Esophagus squamous epithelium (tissue), 5 donors: ENCODE measurements around the gene KDM5B. TPM values are rescaled to one million over a fixed set of nuclear protein-coding genes. Genes with fewer than 3 reads are reported as not detected.
A peak's percentile ranks its signal among the peaks of the same experiment; 100 is the strongest.

Experiments
- DNase-seq: peaks from one replicate; lab custom pipeline; 2025; lab: John Stamatoyannopoulos, UW
- H3K27ac ChIP-seq, 4 donors: fragments of 200-600 bp; sonication (generic); one replicate each; pipeline ENCODE4 v1.5.1; 2016 to 2019; ENCODE audit warnings: mild to moderate bottlenecking in 1 of 4
- H3K27me3 ChIP-seq, 4 donors: fragments of 200-600 bp; sonication (generic); 1 replicate in 3 of 4; 2 replicates in 1 of 4; pipeline versions ENCODE4 v1.5.1 to v1.6.0; 2017 to 2021; ENCODE audit warnings: antibody characterized with exemption in 1 of 4
- H3K36me3 ChIP-seq, 3 donors: fragments of 200-600 bp; sonication (generic); one replicate each; pipeline ENCODE4 v1.5.1; 2016 to 2019
- H3K4me1 ChIP-seq, 3 donors: fragments of 200-600 bp; sonication (generic); one replicate each; pipeline ENCODE4 v1.5.1; 2017 to 2019
- H3K4me3 ChIP-seq, 4 donors: fragments of 200-600 bp; sonication (generic); 1 replicate in 3 of 4; 2 replicates in 1 of 4; pipeline ENCODE4 v1.5.1; 2016 to 2019; ENCODE audit warnings: mild to moderate bottlenecking in 2 of 4, moderate library complexity in 1 of 4
- H3K9me3 ChIP-seq, 3 donors: fragments of 200-600 bp; sonication (generic); one replicate each; pipeline ENCODE4 v1.5.1; 2016 to 2019
- POLR2A ChIP-seq, 4 donors: fragments of 450-650 bp; IDR thresholded peaks; one replicate each; pipeline ENCODE4 v1.6.1; 2017; ENCODE audit warnings: antibody characterized with exemption in 4 of 4, mild to moderate bottlenecking in 4 of 4, moderate library complexity in 3 of 4
- WGBS, 2 donors: methylation state at CpG; one replicate each; pipeline ENCODE4 v1.1.5; 2018; 5-methylcytosine and 5-hydroxymethylcytosine counted together
- intact Hi-C: fragments of 100-400 bp; cut with DNase I; formaldehyde crosslinking; loops from one replicate; pipeline ENCODE4 v1.15.0; 2022
- total RNA-seq, 4 donors: library from RNA; depleted of rRNA; stranded (reverse); fragments of >200 nt; gene quantifications; one replicate each; pipeline ENCODE4 v1.1.0, GENCODE V29; 2016
- TF ChIP-seq, protein P1 (sequence below), 6 experiments: fragments of 450-650 bp in 4 of 6; fragments of 200-600 bp in 2 of 6; sonication (generic) in 2 of 6; IDR thresholded peaks; one replicate each; pipeline ENCODE4 v1.5.1; 2016 to 2019; ENCODE audit warnings: antibody characterized with exemption in 6 of 6, mild to moderate bottlenecking in 4 of 6, moderate library complexity in 4 of 6
- donor health status: DM: yes; HTN: yes; CAD: no.

The KDM5B gene
- total RNA-seq, 4 donors from 2014 or later = 41.2 to 88.9 (median 60.3) TPM

DNA sequence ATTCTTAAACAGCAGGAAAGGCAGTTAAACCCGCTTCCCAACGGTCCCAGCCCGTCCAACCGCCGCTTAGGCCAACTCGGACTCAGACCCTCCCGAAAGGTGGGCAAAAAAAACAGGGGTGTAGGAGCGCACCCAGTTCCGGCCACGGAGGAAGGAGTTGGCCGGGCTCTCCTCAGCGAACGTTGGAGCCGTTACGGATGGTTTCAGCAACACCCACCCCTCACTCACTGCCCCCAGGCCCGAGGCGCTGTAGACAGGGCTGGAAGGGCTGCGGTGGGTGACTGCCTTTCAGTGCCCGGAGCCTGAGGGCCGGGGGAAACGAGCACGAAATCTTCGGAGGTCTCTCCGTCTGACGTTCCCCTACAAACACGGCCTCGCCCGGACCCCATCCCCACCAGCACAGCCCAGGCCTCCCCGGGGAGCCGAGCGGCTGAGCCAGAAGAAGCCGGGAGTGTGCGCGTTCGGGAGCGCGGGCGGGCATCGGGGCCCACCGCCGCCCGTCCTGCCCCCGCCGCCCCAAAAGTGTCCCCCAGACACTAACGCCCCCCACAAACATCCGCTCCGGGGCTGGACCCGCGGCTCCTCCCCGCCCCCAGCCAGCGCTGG, 1.3 kb downstream of the KDM5B start:
- Histone ChIP-seq H3K9me3 (no peaks in the 10 kb centered on the region), H3K4me3 (peak overlapping the region; percentile 79 to 88 (median 80)), H3K27me3 (no peaks in the 10 kb centered on the region), H3K36me3 (no peaks in the 10 kb centered on the region), H3K4me1 (peaks cover 7 to 81% (median 30%) of the 10 kb centered on the region in 3 donors), H3K27ac (peak overlapping the region; percentile 90 to 95 (median 94))
- no peak for TF ChIP-seq POLR2A (IDR thresholded peaks at IDR 0.05)
- TF ChIP-seq, protein P1, sequence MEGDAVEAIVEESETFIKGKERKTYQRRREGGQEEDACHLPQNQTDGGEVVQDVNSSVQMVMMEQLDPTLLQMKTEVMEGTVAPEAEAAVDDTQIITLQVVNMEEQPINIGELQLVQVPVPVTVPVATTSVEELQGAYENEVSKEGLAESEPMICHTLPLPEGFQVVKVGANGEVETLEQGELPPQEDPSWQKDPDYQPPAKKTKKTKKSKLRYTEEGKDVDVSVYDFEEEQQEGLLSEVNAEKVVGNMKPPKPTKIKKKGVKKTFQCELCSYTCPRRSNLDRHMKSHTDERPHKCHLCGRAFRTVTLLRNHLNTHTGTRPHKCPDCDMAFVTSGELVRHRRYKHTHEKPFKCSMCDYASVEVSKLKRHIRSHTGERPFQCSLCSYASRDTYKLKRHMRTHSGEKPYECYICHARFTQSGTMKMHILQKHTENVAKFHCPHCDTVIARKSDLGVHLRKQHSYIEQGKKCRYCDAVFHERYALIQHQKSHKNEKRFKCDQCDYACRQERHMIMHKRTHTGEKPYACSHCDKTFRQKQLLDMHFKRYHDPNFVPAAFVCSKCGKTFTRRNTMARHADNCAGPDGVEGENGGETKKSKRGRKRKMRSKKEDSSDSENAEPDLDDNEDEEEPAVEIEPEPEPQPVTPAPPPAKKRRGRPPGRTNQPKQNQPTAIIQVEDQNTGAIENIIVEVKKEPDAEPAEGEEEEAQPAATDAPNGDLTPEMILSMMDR (IDR thresholded peaks at IDR 0.05) = no peak
- 0% methylated on average over 5 to 9 of the region's 51 CpGs for WGBS, 2 donors
- intact Hi-C loops = no loop called here
- no peak for DNase-seq

DNA sequence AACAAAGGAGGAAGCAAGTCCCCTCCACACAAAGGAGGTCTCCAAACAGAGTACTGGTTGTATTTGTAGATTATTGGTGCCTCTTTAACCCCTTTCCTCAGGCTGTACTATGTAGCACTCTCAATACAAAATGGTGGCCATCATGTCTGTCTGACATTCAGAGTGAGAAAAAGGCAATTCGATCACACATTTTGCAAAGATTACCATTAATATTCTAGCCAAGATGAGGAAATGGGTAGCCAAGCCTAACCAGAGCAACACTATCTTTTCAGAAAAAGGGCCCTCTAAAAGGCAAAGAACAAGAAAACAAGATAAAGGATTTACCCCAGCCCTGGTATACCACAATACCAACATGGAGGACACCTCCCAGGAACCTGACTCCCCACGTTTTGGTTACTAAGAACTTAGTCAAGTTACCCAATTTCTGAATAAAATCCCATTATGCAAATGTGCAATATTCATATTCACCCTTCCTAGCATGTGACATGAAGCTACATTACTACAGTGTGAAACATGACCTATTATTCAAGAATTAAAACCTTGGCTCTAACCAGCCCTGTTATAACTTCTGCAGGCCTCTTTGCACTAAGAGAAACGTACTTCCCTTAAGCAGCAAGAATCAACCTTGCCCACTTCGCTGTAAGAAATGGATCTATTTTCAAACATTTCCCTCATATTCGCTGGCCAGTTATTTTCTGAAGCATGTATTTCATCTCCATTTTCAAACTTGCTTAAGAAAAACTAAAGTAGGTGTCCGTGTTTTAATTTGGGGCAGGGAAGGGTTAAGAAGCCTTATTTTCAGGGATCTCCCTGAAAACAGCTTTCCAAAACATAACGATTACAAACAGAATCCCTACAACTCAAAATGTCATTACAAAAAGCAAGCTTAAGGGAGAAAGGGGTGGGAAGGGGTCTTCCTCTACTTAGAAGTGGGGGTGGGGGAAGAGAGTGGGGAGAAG, 2.1 kb downstream of the KDM5B start:
- 22 to 23% methylated on average over 7 of the region's 7 CpGs for WGBS, 2 donors
- Histone ChIP-seq H3K27me3 (no peaks in the 10 kb centered on the region), H3K27ac (peak overlapping the region; percentile 90 to 95 (median 94)), H3K4me3 (peak overlapping the region; percentile 79 to 88 (median 80)), H3K9me3 (no peaks in the 10 kb centered on the region), H3K4me1 (peaks cover 0 to 75% (median 23%) of the 10 kb centered on the region in 3 donors), H3K36me3 (no peaks in the 10 kb centered on the region)
- no peak for TF ChIP-seq POLR2A (IDR thresholded peaks at IDR 0.05)
- TF ChIP-seq, protein P1 (IDR thresholded peaks at IDR 0.05) = no peak
- intact Hi-C loops = no loop called here
- no peak for DNase-seq

DNA sequence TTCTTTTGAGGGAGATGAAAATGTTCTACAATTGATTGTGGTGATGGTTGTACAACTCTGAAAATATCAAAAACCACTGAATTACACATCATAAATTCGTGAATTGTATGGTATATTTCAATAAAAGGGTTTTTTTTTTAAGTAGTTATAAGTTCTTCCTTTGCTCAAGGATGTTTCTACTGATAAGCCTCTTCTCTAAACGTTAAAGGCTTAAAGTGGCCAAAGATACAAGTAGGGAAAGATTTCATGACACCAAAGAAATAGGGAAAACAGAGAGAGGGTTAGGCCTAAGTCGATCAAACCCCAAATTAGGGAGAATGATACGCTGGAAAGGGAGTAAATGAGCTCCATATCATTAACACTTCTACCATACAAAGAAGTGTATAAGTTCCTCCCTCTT, 4.1 kb downstream of the KDM5B start:
- H3K4me1 ChIP-seq = peaks cover 0 to 72% (median 23%) of the 10 kb centered on the region in 3 donors
- H3K27ac ChIP-seq = no peak overlapping the region

DNA sequence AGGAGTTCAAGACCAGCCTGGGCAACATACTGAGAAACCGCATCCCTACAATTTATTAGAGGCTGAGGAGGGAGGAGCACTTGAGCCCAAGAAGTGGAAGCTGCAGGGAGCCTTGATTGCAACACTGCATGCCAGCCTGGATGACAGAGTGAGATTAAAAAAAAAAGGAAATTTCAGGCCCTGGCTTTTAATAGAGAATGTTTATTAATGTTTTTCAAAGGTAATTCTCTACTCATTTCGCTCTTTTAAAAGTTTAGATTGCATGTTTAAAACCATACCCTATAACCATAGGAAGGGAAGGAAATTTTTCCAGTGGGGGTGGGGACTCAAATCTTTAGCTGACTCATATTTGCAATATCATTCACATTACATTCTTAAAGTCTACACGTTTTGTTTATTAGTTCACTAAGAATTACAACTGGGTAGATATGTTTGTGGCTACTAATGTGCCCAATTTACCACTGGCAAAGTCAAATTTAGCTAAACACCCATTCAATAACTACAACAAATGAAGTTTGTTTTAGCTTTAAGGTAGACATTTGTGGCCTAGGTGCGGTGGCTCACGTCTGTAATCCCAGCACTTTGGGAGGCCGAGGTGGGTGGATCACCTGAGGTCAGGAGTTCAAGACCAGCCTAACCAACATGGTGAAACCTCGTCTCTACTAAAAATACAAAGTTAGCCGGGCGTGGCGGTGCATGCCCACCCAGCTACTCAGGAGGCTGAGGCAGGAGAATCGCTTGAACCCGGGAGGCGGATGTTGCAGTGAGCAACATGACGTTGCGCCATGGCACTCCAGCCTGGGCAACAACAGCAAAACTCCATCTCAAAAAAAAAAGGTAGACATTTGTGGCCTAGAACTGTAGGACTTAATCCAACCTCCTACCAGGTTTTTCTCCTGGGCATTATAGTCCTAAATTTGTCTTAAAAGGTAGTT, 5.0 kb downstream of the KDM5B start:
- WGBS, 2 donors = 74 to 82% methylated on average over 10 to 15 of the region's 15 CpGs
- TF ChIP-seq, protein P1 (IDR thresholded peaks at IDR 0.05) = no peak
- no peak for TF ChIP-seq POLR2A (IDR thresholded peaks at IDR 0.05)
- intact Hi-C loops = no loop called here
- Histone ChIP-seq H3K27me3 (no peaks in the 10 kb centered on the region), H3K9me3 (no peaks in the 10 kb centered on the region), H3K27ac (no peak overlapping the region), H3K36me3 (peaks cover 0 to 11% (median 0%) of the 10 kb centered on the region in 3 donors), H3K4me1 (peaks cover 0 to 72% (median 19%) of the 10 kb centered on the region in 3 donors), H3K4me3 (no peak overlapping the region)
- no peak for DNase-seq

More for the DNA sequence above, 4.1 kb downstream of the KDM5B start:
- no peak overlapping the region for H3K4me3 ChIP-seq
- H3K36me3 ChIP-seq = peaks cover 0 to 3% (median 0%) of the 10 kb centered on the region in 3 donors
- TF ChIP-seq, protein P1 (IDR thresholded peaks at IDR 0.05) = no peak
- TF ChIP-seq POLR2A (IDR thresholded peaks at IDR 0.05) = no peak
- DNase-seq = no peak
- no peaks in the 10 kb centered on the region for H3K27me3 ChIP-seq
- no peaks in the 10 kb centered on the region for H3K9me3 ChIP-seq
- 66 to 69% methylated on average over 4 of the region's 4 CpGs for WGBS, 2 donors
- intact Hi-C loops = no loop called here
